ENCODE data around the gene SSH2. TPM values are rescaled to one million over a fixed set of nuclear protein-coding genes. Genes with fewer than 3 reads are reported as not detected.

Gene SSH2
- polyA plus RNA-seq, 3 donors = 31.9 to 66.6 (median 54.0) TPM

DNA sequence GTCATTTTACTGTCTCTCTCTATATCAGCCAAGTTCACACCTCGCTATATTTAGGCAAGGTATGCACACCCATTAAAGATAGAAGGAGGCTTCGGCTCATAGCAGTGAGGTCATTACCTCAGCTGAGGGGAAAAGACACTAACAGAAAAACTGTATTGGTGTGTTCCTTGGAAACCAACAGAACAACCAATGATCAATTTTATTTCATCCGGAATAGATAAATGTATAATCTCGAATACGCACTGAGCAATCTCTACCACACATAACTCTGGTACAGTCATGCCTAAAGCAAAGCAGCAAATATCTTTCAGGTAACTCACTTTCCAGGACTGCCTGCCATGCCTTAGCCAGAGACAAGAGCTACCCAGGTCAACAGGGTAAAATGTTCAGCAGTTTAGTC is 197.4 kb downstream of the SSH2 start:
- Mint-ChIP-seq H3K27ac (peak overlapping the region in 5 of 7 donors; percentile 19 to 78 (median 66)), H3K9me3 (peaks cover 0 to 6% (median 2%) of the 10 kb centered on the region in 7 donors), H3K4me3 (no peak overlapping the region), H3K27me3 (ENCODE audit: low read depth in 3 of 3) (no peaks in the 10 kb centered on the region), H3K36me3 (peaks cover 43 to 62% of the 10 kb centered on the region in 2 donors), H3K4me1 (peaks cover 43% of the 10 kb centered on the region)
- Histone ChIP-seq H3K4me2 (replicated peaks; ENCODE audit: extremely low read depth, low read length, poor library complexity, severe bottlenecking) (no peak overlapping the region), H3K79me2 (ENCODE audit: insufficient read depth, low read length) (peaks cover 96% of the 10 kb centered on the region), H2AFZ (ENCODE audit: insufficient read depth, low read depth, low read length, poor library complexity, severe bottlenecking) (no peak overlapping the region), H3K27ac (ENCODE audit: low read depth in 1 of 2, low read length in 2 of 2) (peak overlapping the region in 1 of 2 donors; percentile 65), H4K20me1 (ENCODE audit: insufficient read depth, low read length) (peaks cover 35% of the 10 kb centered on the region), H3K4me3 (replicated peaks in 1 of 3; ENCODE audit: low read depth in 2 of 3, low read length in 3 of 3) (no peak overlapping the region), H3K9me3 (replicated peaks in 1 of 2; ENCODE audit: control insufficient read depth in 1 of 2, insufficient read depth in 1 of 2, low read length in 2 of 2) (no peaks in the 10 kb centered on the region), H3K36me3 (replicated peaks in 1 of 2; ENCODE audit: control insufficient read depth in 1 of 2, insufficient read depth in 2 of 2, low read length in 2 of 2) (peaks cover 22 to 44% of the 10 kb centered on the region in 2 donors), H3K4me1 (ENCODE audit: control insufficient read depth in 1 of 2, insufficient read depth in 2 of 2, low read length in 2 of 2) (peaks cover 19 to 32% of the 10 kb centered on the region in 2 donors), H3K27me3 (ENCODE audit: control insufficient read depth in 2 of 2, insufficient read depth in 2 of 2, low read length in 2 of 2) (no peaks in the 10 kb centered on the region), H3K9ac (ENCODE audit: insufficient read depth, low read length, poor library complexity, severe bottlenecking) (no peak overlapping the region)
- WGBS (ENCODE audit: insufficient coverage) = 100% methylated on average over 1 of the region's 5 CpGs
- no peak for TF ChIP-seq CTCF (IDR thresholded peaks at IDR 0.05)
- DNase-seq = no peak
- intact Hi-C loops (cut with micrococcal nuclease) = loop anchor here in 1 of 2 donors (5.0 kb wide), 1 partner anchor 35 kb away; no protein-coding TSS in a partner anchor

DNA sequence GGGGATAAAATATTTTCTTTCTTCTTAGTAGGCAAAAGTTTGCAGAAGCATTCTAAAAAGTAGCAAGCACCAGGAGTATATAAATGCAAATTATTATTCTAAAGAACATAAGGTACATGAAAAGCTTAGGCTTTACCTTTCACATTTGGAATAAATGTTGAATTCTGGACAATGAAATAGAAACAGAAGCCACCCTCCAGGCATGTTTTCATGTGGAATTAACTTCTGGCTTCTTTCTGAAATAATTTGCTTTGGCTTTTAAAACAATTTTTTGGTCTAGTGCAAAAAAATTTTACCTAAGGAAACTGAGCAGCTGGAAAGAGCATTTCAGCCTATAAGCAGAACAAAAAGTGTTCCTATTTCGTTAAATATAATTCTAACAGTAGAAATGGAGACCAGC is 197.8 kb downstream of the SSH2 start:
- Histone ChIP-seq H3K27me3 (ENCODE audit: control insufficient read depth in 2 of 2, insufficient read depth in 2 of 2, low read length in 2 of 2) (no peaks in the 10 kb centered on the region), H3K79me2 (ENCODE audit: insufficient read depth, low read length) (peaks cover 96% of the 10 kb centered on the region), H3K9me3 (replicated peaks in 1 of 2; ENCODE audit: control insufficient read depth in 1 of 2, insufficient read depth in 1 of 2, low read length in 2 of 2) (no peaks in the 10 kb centered on the region), H4K20me1 (ENCODE audit: insufficient read depth, low read length) (peaks cover 31% of the 10 kb centered on the region), H3K4me2 (replicated peaks; ENCODE audit: extremely low read depth, low read length, poor library complexity, severe bottlenecking) (no peak overlapping the region), H3K4me3 (replicated peaks in 1 of 3; ENCODE audit: low read depth in 2 of 3, low read length in 3 of 3) (no peak overlapping the region), H3K36me3 (replicated peaks in 1 of 2; ENCODE audit: control insufficient read depth in 1 of 2, insufficient read depth in 2 of 2, low read length in 2 of 2) (peaks cover 20 to 44% of the 10 kb centered on the region in 2 donors), H3K9ac (ENCODE audit: insufficient read depth, low read length, poor library complexity, severe bottlenecking) (no peak overlapping the region), H3K4me1 (ENCODE audit: control insufficient read depth in 1 of 2, insufficient read depth in 2 of 2, low read length in 2 of 2) (peaks cover 23 to 36% of the 10 kb centered on the region in 2 donors), H3K27ac (ENCODE audit: low read depth in 1 of 2, low read length in 2 of 2) (peak overlapping the region in 1 of 2 donors; percentile 65), H2AFZ (ENCODE audit: insufficient read depth, low read depth, low read length, poor library complexity, severe bottlenecking) (no peak overlapping the region)
- Mint-ChIP-seq H3K4me1 (peaks cover 44% of the 10 kb centered on the region), H3K9me3 (peaks cover 0 to 6% (median 2%) of the 10 kb centered on the region in 7 donors), H3K27me3 (ENCODE audit: low read depth in 3 of 3) (no peaks in the 10 kb centered on the region), H3K27ac (no peak overlapping the region), H3K4me3 (no peak overlapping the region), H3K36me3 (peaks cover 45 to 62% of the 10 kb centered on the region in 2 donors)
- WGBS (ENCODE audit: insufficient coverage) = no CpG with 5 or more reads among the region's 1 CpG
- no peak for DNase-seq
- no peak for TF ChIP-seq CTCF (IDR thresholded peaks at IDR 0.05)
- intact Hi-C loops (cut with micrococcal nuclease) = loop anchor here in 1 of 2 donors (5.0 kb wide), 1 partner anchor 35 kb away; no protein-coding TSS in a partner anchor
